PFSK-1 (cell line): ENCODE measurements around the gene ZMYND19.

ENCODE experiments used
- FOXP2 ChIP-seq: optimal IDR thresholded peaks from 2 replicates; pipeline ENCODE3; 2011; ENCODE audit warnings: borderline replicate concordance, control low read depth, inconsistent platforms; ENCODE audit not compliant: insufficient read depth; ENCODE audit errors: extremely low read length, extremely low read depth
- POLR2AphosphoS5 ChIP-seq: IDR thresholded peaks from 2 replicates; pipeline ENCODE4 v1.6.1; 2012; ENCODE audit warnings: low read depth, mild to moderate bottlenecking, control low read depth, low read length, moderate library complexity
- REST ChIP-seq, 2 experiments: IDR thresholded peaks; 2 replicates each; pipeline versions ENCODE4 v1.6.1 to v1.8.0; 2011 to 2012; ENCODE audit warnings: low read depth in 2 of 2, low read length in 2 of 2, control low read depth in 1 of 2, inconsistent platforms in 1 of 2, mild to moderate bottlenecking in 1 of 2, moderate library complexity in 1 of 2; ENCODE audit not compliant: insufficient read depth in 1 of 2
- SIN3A ChIP-seq: IDR thresholded peaks from 2 replicates; pipeline ENCODE4 v1.6.1; 2012; ENCODE audit warnings: mild to moderate bottlenecking, low read length, moderate library complexity, borderline replicate concordance; ENCODE audit not compliant: insufficient read depth
- TAF1 ChIP-seq: IDR thresholded peaks from 2 replicates; pipeline ENCODE4 v1.6.1; 2012; ENCODE audit warnings: low read length, control low read depth, borderline replicate concordance; ENCODE audit not compliant: insufficient read depth

ZMYND19 gene

GRCh38 chr9:137605121-137606004 lies 15.1 kb upstream of the ZMYND19 start, which contains the start of gene ARRDC1:
Gene ARRDC1, plus strand, starts transcription at chr9:137605686. Its CDS starts 32 bp downstream, at chr9:137605718.
- TF ChIP-seq FOXP2 (peak; percentile 21), REST (IDR thresholded peaks at IDR 0.05; ENCODE audit: insufficient read depth in 1 of 2, low read depth in 2 of 2, low read length in 2 of 2) (no peak), POLR2AphosphoS5 (peak; percentile 28; the same call in 1 of the 2 replicates), TAF1 (no peak)

- TF ChIP-seq REST (IDR thresholded peaks at IDR 0.05; ENCODE audit: insufficient read depth in 1 of 2, low read depth in 2 of 2, low read length in 2 of 2) (no peak), POLR2AphosphoS5 (no peak), TAF1 (no peak), SIN3A (no peak), FOXP2 (no peak)
These were observed 14.2 kb upstream of the ZMYND19 start for GRCh38 chr9:137604345-137605086.

- no peak for TF ChIP-seq TAF1
These were observed 13.6 kb upstream of the ZMYND19 start for GRCh38 chr9:137603879-137604278.

- no peak for TF ChIP-seq SIN3A
- TF ChIP-seq REST (IDR thresholded peaks at IDR 0.05; ENCODE audit: insufficient read depth in 1 of 2, low read depth in 2 of 2, low read length in 2 of 2) = no peak
- TF ChIP-seq TAF1 = no peak
- TF ChIP-seq POLR2AphosphoS5 = no peak
- no peak for TF ChIP-seq FOXP2
These were observed 12.3 kb upstream of the ZMYND19 start for GRCh38 chr9:137602661-137603060.

GRCh38 chr9:137598943-137599342 lies 8.6 kb upstream of the ZMYND19 start:
- TF ChIP-seq FOXP2 = no peak
- TF ChIP-seq TAF1 = no peak
- TF ChIP-seq REST (IDR thresholded peaks at IDR 0.05; ENCODE audit: insufficient read depth in 1 of 2, low read depth in 2 of 2, low read length in 2 of 2) = no peak
- TF ChIP-seq POLR2AphosphoS5 = no peak
- TF ChIP-seq SIN3A = no peak
